Heart left ventricle (tissue), 16 donors: ENCODE measurements around the gene DPEP1. TPM values are rescaled to one million over a fixed set of nuclear protein-coding genes. Genes with fewer than 3 reads are reported as not detected.

Source experiments
- ATAC-seq, 4 donors: fragments of 200-7000 bp; cut with Tn5 transposase; one replicate each; pipeline ENCODE4 v1.9.1; 2020 to 2022; ENCODE audit warnings: moderate library complexity in 4 of 4, mild to moderate bottlenecking in 3 of 4, moderate number of reproducible peaks in 1 of 4
- DNase-seq, 5 donors: peaks; one replicate each; pipeline ENCODE4 v3.0.0-alpha.2; 2020
- H3K27ac ChIP-seq, 12 donors: fragments of 200-600 bp; sonication (generic) in 4 of 12; one replicate each; pipeline versions ENCODE4 v1.5.0 to v1.8.0; 2016 to 2022; ENCODE audit warnings: mild to moderate bottlenecking in 2 of 12
- H3K27me3 ChIP-seq, 9 donors: fragments of 200-600 bp; sonication (generic) in 2 of 9; one replicate each; pipeline versions ENCODE4 v1.5.1 to v1.8.0; 2016 to 2022; ENCODE audit warnings: mild to moderate bottlenecking in 3 of 9
- H3K36me3 ChIP-seq, 9 donors: fragments of 200-600 bp; sonication (generic) in 2 of 9; one replicate each; pipeline versions ENCODE4 v1.5.0 to v1.8.0; 2018 to 2022; ENCODE audit warnings: mild to moderate bottlenecking in 2 of 9
- H3K4me1 ChIP-seq, 12 donors: fragments of 200-600 bp; sonication (generic) in 4 of 12; one replicate each; pipeline versions ENCODE4 v1.5.0 to v1.8.0; 2016 to 2022; ENCODE audit warnings: mild to moderate bottlenecking in 3 of 12
- H3K4me3 ChIP-seq, 12 donors: fragments of 200-600 bp; sonication (generic) in 4 of 12; one replicate each; pipeline versions ENCODE4 v1.5.0 to v1.8.0; 2017 to 2022; ENCODE audit warnings: mild to moderate bottlenecking in 9 of 12, moderate library complexity in 4 of 12
- H3K9me3 ChIP-seq, 12 donors: fragments of 200-600 bp; sonication (generic) in 4 of 12; one replicate each; pipeline versions ENCODE4 v1.5.0 to v1.8.0; 2016 to 2022; ENCODE audit warnings: mild to moderate bottlenecking in 1 of 12
- CTCF ChIP-seq, 12 donors: fragments of 200-600 bp; sonication (generic) in 4 of 12; IDR thresholded peaks; one replicate each; pipeline versions ENCODE4 v1.5.0 to v1.8.0; 2018 to 2022; ENCODE audit warnings: antibody characterized with exemption in 12 of 12, mild to moderate bottlenecking in 5 of 12
- POLR2A ChIP-seq, 2 donors: fragments of 450-650 bp; IDR thresholded peaks; one replicate each; pipeline ENCODE4 v1.6.1; 2017; ENCODE audit warnings: antibody characterized with exemption in 2 of 2, mild to moderate bottlenecking in 2 of 2, moderate library complexity in 2 of 2
- WGBS, 4 donors: extraction: QIAGEN DNeasy Blood & Tissue Kit in 2 of 4; methylation state at CpG; one replicate each; pipeline versions ENCODE4 v1.1.5 to v1.1.7; 2013 to 2018; 5-methylcytosine and 5-hydroxymethylcytosine counted together
- intact Hi-C, 10 donors: fragments of 100-400 bp; cut with DNase I; formaldehyde crosslinking; loops; one replicate each; pipeline versions ENCODE4 v1.11.1 to v1.14.2; 2022
- polyA plus RNA-seq, 2 donors: library from polyadenylated mRNA; stranded (reverse); fragments of 200-250 nt; gene quantifications; one replicate each; pipeline ENCODE4 v1.2.3, GENCODE V29; 2013
- total RNA-seq, 9 donors: library from RNA; depleted of rRNA in 2 of 9; stranded (reverse); fragments of >200 nt in 2 of 9; fragmentation: NEBNext Ultra II Directional in 3 of 9; extraction: Animal tissue kit (Norgen Biotek cat#: 25700) in 3 of 9; gene quantifications; one replicate each; pipeline versions ENCODE4 v1.1.0 to v1.2.4, GENCODE V29; 2016 to 2023
- donor health status: ischemic (EF 13 %, LVEDD 7.1; RV severe dilation, severe dysfunction).
- donor health status: healthy with polysubstance abuse.
- donor health status: DM: no; HTN: yes; CAD: no.
- donor health status: DM: no; HTN: no; CAD: no.
- donor health status: ischemic (EF 25% LVEDD 6.9; RV normal size, moderate dysfunction).
- donor health status: ischemic (EF 25% LVEDD 5.7; RV mildly dilated, moderate dysfunction).
- donor health status: healthy.
- donor health status: DM: yes; HTN: yes; CAD: no.
- donor health status: ischemic (EF 35%, LVEDD 5.7; RV mildly dilated, moderate dysfunction).
- donor health status: nonischemic (EF 11% LVEDD 7.7; RV severe dilation, severe dysfunction).
- donor health status: DM: yes; HTN: yes; CAD: no.
- donor health status: PGD.
- donor health status: ischemic (EF 29% LVEDD 5.4; RV normal size, mild dysfunction).
- donor health status: nonischemic (EF 23%, LVEDD 6.1; RV moderate dilation, normal function).

DPEP1 gene
- total and polyA plus RNA-seq, 11 donors: not detected

- Histone ChIP-seq H3K4me1 (peaks cover 0 to 14% (median 1%) of the 10 kb centered on the region in 12 donors), H3K9me3 (no peaks in the 10 kb centered on the region), H3K27me3 (peaks cover 0 to 24% (median 3%) of the 10 kb centered on the region in 9 donors), H3K4me3 (no peak overlapping the region), H3K36me3 (no peaks in the 10 kb centered on the region), H3K27ac (no peak overlapping the region)
- intact Hi-C loops: no loop called here
- TF ChIP-seq POLR2A (IDR thresholded peaks at IDR 0.05) (no peak), CTCF (IDR thresholded peaks at IDR 0.05) (no peak)
- DNase-seq (no peak), ATAC-seq (no peak)
- 82 to 87% (median 85%) methylated on average over 26 to 32 of the region's 32 CpGs for WGBS, 4 donors
Observed at GRCh38 chr16:89621698-89622409, 8.4 kb downstream of the DPEP1 start.

GRCh38 chr16:89623511-89624261 lies 10.2 kb downstream of the DPEP1 start:
- no peaks in the 10 kb centered on the region for H3K36me3 ChIP-seq
- intact Hi-C loops: no loop called here
- no peaks in the 10 kb centered on the region for H3K9me3 ChIP-seq
- no peak overlapping the region for H3K4me3 ChIP-seq
- H3K27me3 ChIP-seq: peaks cover 0 to 24% (median 3%) of the 10 kb centered on the region in 9 donors
- DNase-seq (no peak), ATAC-seq (peak in 3 of 4 donors; percentile 32 to 81 (median 44))
- H3K27ac ChIP-seq: peak overlapping the region in 2 of 12 donors; percentile 14 to 49
- TF ChIP-seq CTCF (IDR thresholded peaks at IDR 0.05) (no peak), POLR2A (IDR thresholded peaks at IDR 0.05) (no peak)
- H3K4me1 ChIP-seq: peaks cover 0 to 12% (median 1%) of the 10 kb centered on the region in 12 donors
- WGBS, 4 donors: 29 to 33% (median 32%) methylated on average over 27 to 28 of the region's 28 CpGs

GRCh38 chr16:89624777-89625761 lies 11.6 kb downstream of the DPEP1 start:
- H3K4me1 ChIP-seq: peaks cover 0 to 12% (median 1%) of the 10 kb centered on the region in 12 donors
- peaks cover 0 to 5% (median 0%) of the 10 kb centered on the region in 12 donors for H3K9me3 ChIP-seq
- intact Hi-C loops: no loop called here
- ATAC-seq (no peak), DNase-seq (no peak)
- 52 to 57% (median 56%) methylated on average over 21 of the region's 21 CpGs for WGBS, 4 donors
- H3K27ac ChIP-seq: no peak overlapping the region
- H3K36me3 ChIP-seq: no peaks in the 10 kb centered on the region
- peaks cover 0 to 20% (median 3%) of the 10 kb centered on the region in 9 donors for H3K27me3 ChIP-seq
- H3K4me3 ChIP-seq: no peak overlapping the region
- no peak for TF ChIP-seq CTCF (IDR thresholded peaks at IDR 0.05)
- no peak for TF ChIP-seq POLR2A (IDR thresholded peaks at IDR 0.05)
